Activated CD8-positive, alpha-beta memory T cell treated with anti-CD3 and anti-CD28 coated beads, Interleukin-2, amount 10 ng/mL, durations not matched to agents 7 days and 5 days (primary cell): ENCODE measurements around the gene REG3G. TPM values are rescaled to one million over a fixed set of nuclear protein-coding genes. Genes with fewer than 3 reads are reported as not detected.
"Not testable (repeated sequence)": the region's sequence is repeated elsewhere in the genome, so short reads cannot be mapped to it uniquely, and the experiment has no call there.

Source experiments
- ATAC-seq: fragments of 150-1000 bp; cut with Tn5 transposase; one replicate; pipeline ENCODE4 v1.10.0; 2021; ENCODE audit warnings: moderate library complexity
- CTCF ChIA-PET: fragments of 350-600 bp; sonication (Branson Sonifier 250); formaldehyde crosslinking; loops from one replicate; lab custom pipeline; 2021; ENCODE audit warnings: antibody characterized with exemption; lab: Charles Lee
- DNase-seq: peaks from one replicate; pipeline ENCODE4 v3.0.0-alpha.2; 2020
- H3K27ac Mint-ChIP-seq: one replicate; pipeline ENCODE4 v1.8.0; 2021; ENCODE audit warnings: mild to moderate bottlenecking, mixed read lengths
- H3K27me3 Mint-ChIP-seq: one replicate; pipeline ENCODE4 v1.8.0; 2021; ENCODE audit warnings: mixed read lengths
- H3K36me3 Mint-ChIP-seq: one replicate; pipeline ENCODE4 v1.8.0; 2021; ENCODE audit warnings: mild to moderate bottlenecking, mixed read lengths
- H3K4me1 Mint-ChIP-seq: one replicate; pipeline ENCODE4 v1.8.0; 2021; ENCODE audit warnings: mixed read lengths
- H3K4me3 Mint-ChIP-seq: one replicate; pipeline ENCODE4 v1.8.0; 2021; ENCODE audit warnings: mild to moderate bottlenecking, moderate library complexity, mixed read lengths
- H3K9me3 Mint-ChIP-seq: one replicate; pipeline ENCODE4 v1.8.0; 2022; ENCODE audit warnings: low read depth, mixed read lengths
- total RNA-seq, 2 experiments: library from RNA; stranded (reverse); gene quantifications; one replicate each; pipeline ENCODE4 v1.2.3, GENCODE V29; 2021

Gene REG3G
- total RNA-seq, 2 experiments from 2014 or later, result not detected

- no peaks in the 10 kb centered on the region for H3K9me3 Mint-ChIP-seq
- H3K4me1 Mint-ChIP-seq, result no peaks in the 10 kb centered on the region
- CTCF ChIA-PET, result no interaction called here
- ATAC-seq (no peak), DNase-seq (no peak)
- peaks cover 2% of the 10 kb centered on the region for H3K36me3 Mint-ChIP-seq
- peaks cover 21% of the 10 kb centered on the region for H3K27me3 Mint-ChIP-seq
- no peak overlapping the region for H3K4me3 Mint-ChIP-seq
- no peak overlapping the region for H3K27ac Mint-ChIP-seq
Measured at GRCh38 chr2:78994789-78995188, 30.7 kb upstream of the REG3G start.

GRCh38 chr2:78999406-78999805, 26.1 kb upstream of the REG3G start:
- Mint-ChIP-seq H3K4me3 (no peak overlapping the region), H3K36me3 (no peaks in the 10 kb centered on the region), H3K9me3 (no peaks in the 10 kb centered on the region), H3K4me1 (no peaks in the 10 kb centered on the region), H3K27me3 (peaks cover under 1% of the 10 kb centered on the region), H3K27ac (no peak overlapping the region)
- CTCF ChIA-PET, result interaction anchor here (1.1 kb wide), 1 partner anchor 10 kb away, joined by 3 read pairs; no protein-coding TSS in a partner anchor
- DNase-seq (no peak), ATAC-seq (no peak)

GRCh38 chr2:79000008-79000576, 25.4 kb upstream of the REG3G start:
- H3K27ac Mint-ChIP-seq, result no peak overlapping the region
- H3K9me3 Mint-ChIP-seq, result peaks cover 2% of the 10 kb centered on the region
- no peak for DNase-seq
- no peaks in the 10 kb centered on the region for H3K36me3 Mint-ChIP-seq
- CTCF ChIA-PET, result no interaction called here
- H3K4me1 Mint-ChIP-seq, result no peaks in the 10 kb centered on the region
- ATAC-seq, result no peak
- no peak overlapping the region for H3K4me3 Mint-ChIP-seq
- H3K27me3 Mint-ChIP-seq, result no peaks in the 10 kb centered on the region

- CTCF ChIA-PET, result no interaction called here
- H3K36me3 Mint-ChIP-seq, result no peaks in the 10 kb centered on the region
- ATAC-seq, result no peak
- DNase-seq, result no peak
- peaks cover 5% of the 10 kb centered on the region for H3K9me3 Mint-ChIP-seq
- no peak overlapping the region for H3K4me3 Mint-ChIP-seq
- no peaks in the 10 kb centered on the region for H3K27me3 Mint-ChIP-seq
- H3K27ac Mint-ChIP-seq, result no peak overlapping the region
- no peaks in the 10 kb centered on the region for H3K4me1 Mint-ChIP-seq
Measured at GRCh38 chr2:79001285-79001684, 24.2 kb upstream of the REG3G start.

GRCh38 chr2:79004680-79005079, 20.8 kb upstream of the REG3G start:
- H3K4me1 Mint-ChIP-seq, result no peaks in the 10 kb centered on the region
- H3K36me3 Mint-ChIP-seq, result no peaks in the 10 kb centered on the region
- no peak for ATAC-seq
- H3K9me3 Mint-ChIP-seq, result peaks cover 7% of the 10 kb centered on the region
- no peak overlapping the region for H3K27ac Mint-ChIP-seq
- no peaks in the 10 kb centered on the region for H3K27me3 Mint-ChIP-seq
- CTCF ChIA-PET, result no interaction called here
- no peak for DNase-seq
- no peak overlapping the region for H3K4me3 Mint-ChIP-seq

- CTCF ChIA-PET, result no interaction called here
- Mint-ChIP-seq H3K4me3 (no peak overlapping the region), H3K9me3 (peaks cover 7% of the 10 kb centered on the region), H3K27ac (no peak overlapping the region), H3K36me3 (no peaks in the 10 kb centered on the region), H3K27me3 (no peaks in the 10 kb centered on the region), H3K4me1 (no peaks in the 10 kb centered on the region)
- no peak for ATAC-seq
- no peak for DNase-seq
Measured at GRCh38 chr2:79005216-79005615, 20.3 kb upstream of the REG3G start.

GRCh38 chr2:79009388-79009787, 16.1 kb upstream of the REG3G start:
- Mint-ChIP-seq H3K36me3 (no peaks in the 10 kb centered on the region), H3K4me3 (no peak overlapping the region), H3K4me1 (no peaks in the 10 kb centered on the region), H3K27me3 (no peaks in the 10 kb centered on the region), H3K9me3 (peaks cover 9% of the 10 kb centered on the region), H3K27ac (no peak overlapping the region)
- ATAC-seq (no peak), DNase-seq (no peak)
- CTCF ChIA-PET, result no interaction called here

GRCh38 chr2:79011496-79011895, 14.0 kb upstream of the REG3G start:
- ATAC-seq, result no peak
- H3K4me3 Mint-ChIP-seq, result no peak overlapping the region
- H3K36me3 Mint-ChIP-seq, result no peaks in the 10 kb centered on the region
- CTCF ChIA-PET, result no interaction called here
- no peaks in the 10 kb centered on the region for H3K4me1 Mint-ChIP-seq
- peaks cover 4% of the 10 kb centered on the region for H3K9me3 Mint-ChIP-seq
- no peak overlapping the region for H3K27ac Mint-ChIP-seq
- no peaks in the 10 kb centered on the region for H3K27me3 Mint-ChIP-seq
- DNase-seq, result no peak

- no peak overlapping the region for H3K27ac Mint-ChIP-seq
- no peaks in the 10 kb centered on the region for H3K36me3 Mint-ChIP-seq
- H3K27me3 Mint-ChIP-seq, result no peaks in the 10 kb centered on the region
- H3K9me3 Mint-ChIP-seq, result peaks cover 2% of the 10 kb centered on the region
- DNase-seq, result no peak
- H3K4me3 Mint-ChIP-seq, result no peak overlapping the region
- no peak for ATAC-seq
- CTCF ChIA-PET, result no interaction called here
- no peaks in the 10 kb centered on the region for H3K4me1 Mint-ChIP-seq
Measured at GRCh38 chr2:79013629-79014028, 11.9 kb upstream of the REG3G start.

GRCh38 chr2:79016342-79016741, 9.2 kb upstream of the REG3G start:
- Mint-ChIP-seq H3K36me3 (no peaks in the 10 kb centered on the region), H3K4me1 (no peaks in the 10 kb centered on the region), H3K9me3 (peaks cover 2% of the 10 kb centered on the region), H3K27ac (no peak overlapping the region), H3K27me3 (no peaks in the 10 kb centered on the region), H3K4me3 (no peak overlapping the region)
- CTCF ChIA-PET, result no interaction called here
- DNase-seq, result no peak
- ATAC-seq, result no peak

GRCh38 chr2:79026061-79026460, 559 bp downstream of the REG3G start:
- H3K27ac Mint-ChIP-seq, result no peak overlapping the region
- DNase-seq (no peak), ATAC-seq (no peak)
- no peak overlapping the region for H3K4me3 Mint-ChIP-seq
- no peaks in the 10 kb centered on the region for H3K36me3 Mint-ChIP-seq
- H3K27me3 Mint-ChIP-seq, result no peaks in the 10 kb centered on the region
- H3K4me1 Mint-ChIP-seq, result no peaks in the 10 kb centered on the region
- CTCF ChIA-PET, result no interaction called here
- H3K9me3 Mint-ChIP-seq, result peaks cover 13% of the 10 kb centered on the region

- Mint-ChIP-seq H3K27me3 (no peaks in the 10 kb centered on the region), H3K4me1 (no peaks in the 10 kb centered on the region), H3K36me3 (no peaks in the 10 kb centered on the region), H3K4me3 (no peak overlapping the region), H3K9me3 (peaks cover 3% of the 10 kb centered on the region), H3K27ac (no peak overlapping the region)
- CTCF ChIA-PET, result no interaction called here
- DNase-seq, result no peak
- ATAC-seq, result no peak
Measured at GRCh38 chr2:79039944-79040343, 14.4 kb downstream of the REG3G start.

GRCh38 chr2:79041032-79041448, 15.5 kb downstream of the REG3G start:
- Mint-ChIP-seq H3K36me3 (no peaks in the 10 kb centered on the region), H3K4me3 (no peak overlapping the region), H3K9me3 (peaks cover 3% of the 10 kb centered on the region), H3K27ac (no peak overlapping the region), H3K4me1 (no peaks in the 10 kb centered on the region), H3K27me3 (no peaks in the 10 kb centered on the region)
- ATAC-seq (no peak), DNase-seq (no peak)
- CTCF ChIA-PET, result no interaction called here

- H3K27ac Mint-ChIP-seq, H3K4me1 Mint-ChIP-seq, H3K27me3 Mint-ChIP-seq, CTCF ChIA-PET, H3K36me3 Mint-ChIP-seq, DNase-seq, ATAC-seq, H3K4me3 Mint-ChIP-seq, H3K9me3 Mint-ChIP-seq: not testable (repeated sequence)
Measured at GRCh38 chr2:79053486-79053885, 28.0 kb downstream of the REG3G start.

- H3K4me3 Mint-ChIP-seq, H3K36me3 Mint-ChIP-seq, H3K27me3 Mint-ChIP-seq, H3K4me1 Mint-ChIP-seq, H3K27ac Mint-ChIP-seq, CTCF ChIA-PET, ATAC-seq, H3K9me3 Mint-ChIP-seq, DNase-seq: not testable (repeated sequence)
Measured at GRCh38 chr2:79054769-79055168, 29.3 kb downstream of the REG3G start.
